Subcutaneous abdominal adipose tissue (tissue), 5 donors: Measurements from ENCODE around the gene PROK1.

Experiments used
- H3K27ac ChIP-seq: one replicate; pipeline ENCODE4 v1.7.0; 2013; ENCODE audit warnings: low read depth, mild to moderate bottlenecking, inconsistent platforms, low read length, moderate library complexity
- H3K27me3 ChIP-seq, 5 donors: one replicate each; pipeline ENCODE4 v1.7.0; 2013; ENCODE audit warnings: low read length in 5 of 5, inconsistent platforms in 1 of 5; ENCODE audit not compliant: control insufficient read depth in 5 of 5, insufficient read depth in 4 of 5
- H3K36me3 ChIP-seq, 5 donors: one replicate each; pipeline ENCODE4 v1.7.0; 2013; ENCODE audit warnings: low read length in 5 of 5; ENCODE audit not compliant: control insufficient read depth in 5 of 5, insufficient read depth in 5 of 5
- H3K4me1 ChIP-seq, 5 donors: one replicate each; pipeline ENCODE4 v1.7.0; 2013; ENCODE audit warnings: low read length in 5 of 5, mild to moderate bottlenecking in 3 of 5, moderate library complexity in 1 of 5; ENCODE audit not compliant: control insufficient read depth in 5 of 5, insufficient read depth in 5 of 5
- H3K4me3 ChIP-seq, 5 donors: one replicate each; pipeline ENCODE4 v1.7.0; 2013; ENCODE audit warnings: low read length in 5 of 5, low read depth in 1 of 5
- H3K9ac ChIP-seq, 5 donors: one replicate each; pipeline ENCODE4 v1.7.0; 2013; ENCODE audit warnings: low read length in 5 of 5, mild to moderate bottlenecking in 4 of 5, moderate library complexity in 3 of 5
- H3K9me3 ChIP-seq, 5 donors: one replicate each; pipeline ENCODE4 v1.7.0; 2013; ENCODE audit warnings: low read length in 5 of 5; ENCODE audit not compliant: control insufficient read depth in 5 of 5
- donor health status: healthy.
- donor health status: healthy.
- donor health status: healthy.
- donor health status: healthy.
- donor health status: healthy.

PROK1 gene

GRCh38 chr1:110483308-110483685 is 32.3 kb downstream of the PROK1 start:
- H3K9ac ChIP-seq: no peak overlapping the region
- H3K36me3 ChIP-seq: no peaks in the 10 kb centered on the region
- H3K4me3 ChIP-seq: no peak overlapping the region
- peaks cover 0 to 2% (median 0%) of the 10 kb centered on the region in 5 donors for H3K27me3 ChIP-seq
- no peak overlapping the region for H3K27ac ChIP-seq
- H3K4me1 ChIP-seq: peaks cover 6 to 40% (median 36%) of the 10 kb centered on the region in 5 donors
- no peaks in the 10 kb centered on the region for H3K9me3 ChIP-seq

- Histone ChIP-seq H3K27ac (no peak overlapping the region), H3K36me3 (no peaks in the 10 kb centered on the region), H3K9me3 (no peaks in the 10 kb centered on the region), H3K9ac (no peak overlapping the region), H3K27me3 (peaks cover 0 to 2% (median 0%) of the 10 kb centered on the region in 5 donors), H3K4me1 (peaks cover 6 to 38% (median 34%) of the 10 kb centered on the region in 5 donors), H3K4me3 (no peak overlapping the region)
Measured at GRCh38 chr1:110484801-110485200, 33.9 kb downstream of the PROK1 start.

GRCh38 chr1:110485725-110486124 is 34.8 kb downstream of the PROK1 start:
- Histone ChIP-seq H3K27me3 (peaks cover 0 to 2% (median 0%) of the 10 kb centered on the region in 5 donors), H3K36me3 (no peaks in the 10 kb centered on the region), H3K4me3 (no peak overlapping the region), H3K9me3 (no peaks in the 10 kb centered on the region), H3K27ac (no peak overlapping the region), H3K4me1 (peaks cover 5 to 29% (median 25%) of the 10 kb centered on the region in 5 donors), H3K9ac (no peak overlapping the region)

GRCh38 chr1:110487726-110488125 is 36.8 kb downstream of the PROK1 start:
- H3K9me3 ChIP-seq: no peaks in the 10 kb centered on the region
- peaks cover under 1 to 21% (median 16%) of the 10 kb centered on the region in 5 donors for H3K4me1 ChIP-seq
- peaks cover 0 to 2% (median 0%) of the 10 kb centered on the region in 5 donors for H3K27me3 ChIP-seq
- no peaks in the 10 kb centered on the region for H3K36me3 ChIP-seq
- H3K27ac ChIP-seq: no peak overlapping the region
- no peak overlapping the region for H3K4me3 ChIP-seq
- H3K9ac ChIP-seq: no peak overlapping the region

GRCh38 chr1:110488161-110488560 is 37.2 kb downstream of the PROK1 start:
- Histone ChIP-seq H3K9me3 (no peaks in the 10 kb centered on the region), H3K4me1 (peaks cover 0 to 21% (median 16%) of the 10 kb centered on the region in 5 donors), H3K9ac (no peak overlapping the region), H3K4me3 (no peak overlapping the region), H3K36me3 (no peaks in the 10 kb centered on the region), H3K27me3 (peaks cover 0 to 2% (median 0%) of the 10 kb centered on the region in 5 donors), H3K27ac (no peak overlapping the region)

- Histone ChIP-seq H3K27me3 (peaks cover 0 to 1% (median 0%) of the 10 kb centered on the region in 5 donors), H3K9me3 (no peaks in the 10 kb centered on the region), H3K36me3 (no peaks in the 10 kb centered on the region), H3K4me1 (peaks cover 0 to 22% (median 15%) of the 10 kb centered on the region in 5 donors), H3K27ac (no peak overlapping the region), H3K4me3 (no peak overlapping the region), H3K9ac (no peak overlapping the region)
Measured at GRCh38 chr1:110488867-110489266, 37.9 kb downstream of the PROK1 start.

- no peak overlapping the region for H3K27ac ChIP-seq
- H3K27me3 ChIP-seq: no peaks in the 10 kb centered on the region
- no peak overlapping the region for H3K9ac ChIP-seq
- no peaks in the 10 kb centered on the region for H3K9me3 ChIP-seq
- no peaks in the 10 kb centered on the region for H3K36me3 ChIP-seq
- H3K4me1 ChIP-seq: peaks cover 0 to 22% (median 15%) of the 10 kb centered on the region in 5 donors
- no peak overlapping the region for H3K4me3 ChIP-seq
Measured at GRCh38 chr1:110489406-110489805, 38.5 kb downstream of the PROK1 start.

- Histone ChIP-seq H3K4me1 (peaks cover 0 to 22% (median 15%) of the 10 kb centered on the region in 5 donors), H3K27ac (no peak overlapping the region), H3K36me3 (no peaks in the 10 kb centered on the region), H3K27me3 (no peaks in the 10 kb centered on the region), H3K4me3 (no peak overlapping the region), H3K9ac (no peak overlapping the region), H3K9me3 (no peaks in the 10 kb centered on the region)
Measured at GRCh38 chr1:110489973-110490542, 39.1 kb downstream of the PROK1 start.

GRCh38 chr1:110490791-110491451 is 40.0 kb downstream of the PROK1 start:
- no peaks in the 10 kb centered on the region for H3K9me3 ChIP-seq
- H3K27me3 ChIP-seq: no peaks in the 10 kb centered on the region
- H3K9ac ChIP-seq: no peak overlapping the region
- no peak overlapping the region for H3K4me3 ChIP-seq
- H3K4me1 ChIP-seq: peaks cover 0 to 20% (median 10%) of the 10 kb centered on the region in 5 donors
- no peak overlapping the region for H3K27ac ChIP-seq
- no peaks in the 10 kb centered on the region for H3K36me3 ChIP-seq

GRCh38 chr1:110492573-110492972 is 41.6 kb downstream of the PROK1 start:
- Histone ChIP-seq H3K4me3 (no peak overlapping the region), H3K4me1 (peaks cover 0 to 20% (median 15%) of the 10 kb centered on the region in 5 donors), H3K27me3 (no peaks in the 10 kb centered on the region), H3K9ac (no peak overlapping the region), H3K9me3 (no peaks in the 10 kb centered on the region), H3K27ac (no peak overlapping the region), H3K36me3 (no peaks in the 10 kb centered on the region)
